Measurements from ENCODE around the gene WARS2.

The WARS2 gene

DNA sequence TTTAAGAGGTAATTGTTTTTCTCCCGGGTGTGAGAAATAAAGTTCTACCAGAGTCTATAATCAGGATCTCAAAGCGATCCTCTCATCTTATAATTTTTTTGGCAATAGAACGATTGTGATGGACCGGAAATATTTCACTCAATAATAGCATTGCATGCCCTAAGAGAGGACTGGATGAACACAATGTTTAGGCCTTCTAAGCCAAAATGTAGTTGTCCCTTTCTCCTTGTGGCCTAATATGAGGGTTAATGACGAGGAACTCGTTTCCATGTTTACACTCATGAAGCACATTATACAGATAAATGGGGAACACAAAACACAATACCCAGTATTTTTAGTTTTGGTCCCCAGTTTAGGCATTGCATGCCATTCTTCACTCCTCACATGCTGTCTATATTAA lies 158.2 kb downstream of the WARS2 start:
- Histone ChIP-seq H3K4me3 (ENCODE audit: insufficient read depth, low read depth, low read length, poor library complexity, severe bottlenecking) (no peak overlapping the region), H3K27ac (ENCODE audit: insufficient read depth, low read length, poor library complexity, severe bottlenecking) (no peak overlapping the region), H3K36me3 (ENCODE audit: control insufficient read depth, insufficient read depth, low read length) (no peaks in the 10 kb centered on the region), H3K27me3 (replicated peaks; ENCODE audit: control insufficient read depth, insufficient read depth, low read length, poor library complexity, severe bottlenecking) (peaks cover 44% of the 10 kb centered on the region), H3K4me1 (ENCODE audit: control insufficient read depth, insufficient read depth, low read length, poor library complexity, severe bottlenecking) (no peaks in the 10 kb centered on the region), H3K9me3 (ENCODE audit: control insufficient read depth, low read length) (no peaks in the 10 kb centered on the region)
- DNase-seq, result no peak

DNA sequence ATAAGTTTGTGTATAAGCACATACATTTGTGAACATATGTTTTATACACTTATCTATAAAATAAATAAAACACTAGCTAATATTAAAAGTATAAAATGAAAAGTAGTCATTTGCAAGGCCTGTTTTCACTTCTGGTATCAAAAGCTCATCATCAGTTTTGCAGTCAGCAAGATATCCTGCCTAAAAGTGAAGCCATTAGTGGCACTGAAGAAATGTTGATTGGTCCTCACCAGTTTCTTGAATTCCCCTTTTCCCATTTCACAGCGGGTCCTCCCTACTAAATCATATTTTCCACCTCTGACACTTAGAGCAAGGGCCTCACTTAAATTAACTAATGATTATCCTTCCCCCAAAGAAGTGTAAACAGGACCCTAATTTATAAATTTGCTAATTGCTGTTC lies 159.0 kb downstream of the WARS2 start:
- Histone ChIP-seq H3K4me3 (ENCODE audit: insufficient read depth, low read depth, low read length, poor library complexity, severe bottlenecking) (no peak overlapping the region), H3K36me3 (ENCODE audit: control insufficient read depth, insufficient read depth, low read length) (no peaks in the 10 kb centered on the region), H3K9me3 (ENCODE audit: control insufficient read depth, low read length) (no peaks in the 10 kb centered on the region), H3K27me3 (replicated peaks; ENCODE audit: control insufficient read depth, insufficient read depth, low read length, poor library complexity, severe bottlenecking) (peaks cover 39% of the 10 kb centered on the region), H3K27ac (ENCODE audit: insufficient read depth, low read length, poor library complexity, severe bottlenecking) (no peak overlapping the region), H3K4me1 (ENCODE audit: control insufficient read depth, insufficient read depth, low read length, poor library complexity, severe bottlenecking) (no peaks in the 10 kb centered on the region)
- DNase-seq, result no peak

Data from effector memory CD4-positive, alpha-beta T cell (primary cell).